ENCODE results near the gene MESP1. TPM values are rescaled to one million over a fixed set of nuclear protein-coding genes. Genes with fewer than 3 reads are reported as not detected.

The MESP1 gene
- total and polyA plus RNA-seq, 10 donors: 0.19 to 1.2 (median 0.61) TPM

- peaks cover 0 to 4% (median 0%) of the 10 kb centered on the region in 6 donors for H3K4me1 ChIP-seq
- peaks cover 0 to under 1% (median 0%) of the 10 kb centered on the region in 7 donors for H3K27me3 ChIP-seq (replicated peaks in 1 of 7)
- no peak for DNase-seq
- TF ChIP-seq CTCF (IDR thresholded peaks at IDR 0.05 in 8 of 11, conservative IDR thresholded peaks at IDR 0.05 in 3 of 11) (no peak), POLR2A (IDR thresholded peaks at IDR 0.05) (no peak), POLR2AphosphoS5 (IDR thresholded peaks at IDR 0.05) (no peak)
- intact Hi-C loops (cut with DNase I; ENCODE audit: low total_unique reads): loop anchor here (10.0 kb wide), 1 partner anchor 319 kb away; no protein-coding TSS in a partner anchor
- no peak overlapping the region for H3K4me3 ChIP-seq
- WGBS, 5 donors: 47 to 100% (median 89%) methylated on average over 1 of the region's 1 CpG
- no peaks in the 10 kb centered on the region for H3K36me3 ChIP-seq
- no peaks in the 10 kb centered on the region for H3K9me3 ChIP-seq
- no peak overlapping the region for H3K27ac ChIP-seq
Observed at GRCh38 chr15:89765694-89766093, 14.6 kb upstream of the MESP1 start.

- 75 to 91% (median 85%) methylated on average over 5 of the region's 5 CpGs for WGBS, 5 donors
Observed at GRCh38 chr15:89761929-89762328, 10.9 kb upstream of the MESP1 start.

GRCh38 chr15:89761009-89761831 is 10.2 kb upstream of the MESP1 start:
- Histone ChIP-seq H3K4me1 (peaks cover 0 to 13% (median 0%) of the 10 kb centered on the region in 6 donors), H3K27ac (peak overlapping the region in 2 of 8 donors; percentile 0 to 9), H3K36me3 (no peaks in the 10 kb centered on the region), H3K27me3 (replicated peaks in 1 of 7) (peaks cover 0 to 24% (median 0%) of the 10 kb centered on the region in 7 donors), H3K9me3 (no peaks in the 10 kb centered on the region), H3K4me3 (no peak overlapping the region)
- intact Hi-C loops (cut with DNase I; ENCODE audit: low total_unique reads): loop anchor here (5.0 to 10.0 kb wide), 2 partner anchors 116 to 324 kb away; no protein-coding TSS in a partner anchor
- TF ChIP-seq POLR2A (IDR thresholded peaks at IDR 0.05) (no peak), POLR2AphosphoS5 (IDR thresholded peaks at IDR 0.05) (no peak), CTCF (IDR thresholded peaks at IDR 0.05 in 8 of 11, conservative IDR thresholded peaks at IDR 0.05 in 3 of 11) (no peak)
- WGBS, 5 donors: 68 to 77% (median 73%) methylated on average over 18 of the region's 18 CpGs
- peak; percentile 65 for DNase-seq

More at GRCh38 chr15:89761929-89762328, 10.9 kb upstream of the MESP1 start:
- no peak overlapping the region for H3K4me3 ChIP-seq
- DNase-seq: peak; percentile 32
- intact Hi-C loops (cut with DNase I; ENCODE audit: low total_unique reads): loop anchor here (5.0 to 10.0 kb wide), 2 partner anchors 115 to 323 kb away; no protein-coding TSS in a partner anchor
- H3K4me1 ChIP-seq: peaks cover 0 to 13% (median 0%) of the 10 kb centered on the region in 6 donors
- no peaks in the 10 kb centered on the region for H3K9me3 ChIP-seq
- H3K36me3 ChIP-seq: no peaks in the 10 kb centered on the region
- TF ChIP-seq POLR2AphosphoS5 (IDR thresholded peaks at IDR 0.05): no peak
- no peak for TF ChIP-seq POLR2A (IDR thresholded peaks at IDR 0.05)
- no peak for TF ChIP-seq CTCF (IDR thresholded peaks at IDR 0.05 in 8 of 11, conservative IDR thresholded peaks at IDR 0.05 in 3 of 11)
- peaks cover 0 to 24% (median 0%) of the 10 kb centered on the region in 7 donors for H3K27me3 ChIP-seq (replicated peaks in 1 of 7)
- H3K27ac ChIP-seq: no peak overlapping the region

All from spleen (tissue), 11 donors.